Measurements from ENCODE around the gene TMEM126B. TPM values are rescaled to one million over a fixed set of nuclear protein-coding genes. Genes with fewer than 3 reads are reported as not detected.

Gene TMEM126B
- total and polyA plus RNA-seq, 2 of the 13 experiments (the other 11 are each of a cell fraction or from before 2014, with no cell fraction given), result 33.6 to 54.8 TPM

GRCh38 chr11:85643191-85643614, 14.8 kb downstream of the TMEM126B start:
- ChIA-PET POLR2A (no interaction called here), CTCF (ENCODE audit: low intra/inter-chr PET ratio, low total read pairs) (no interaction called here)
- Histone ChIP-seq H4K20me1 (ENCODE audit: insufficient read depth, low read length) (no peaks in the 10 kb centered on the region), H3K4me1 (ENCODE audit: insufficient read depth, low read length) (peaks cover 5% of the 10 kb centered on the region), H3K4me2 (ENCODE audit: low read depth, low read length) (no peak overlapping the region), H3K9me3 (ENCODE audit: low read length) (no peaks in the 10 kb centered on the region), H3K27ac (ENCODE audit: extremely low read length, insufficient read depth, low read length) (no peak overlapping the region), H3K36me3 (replicated peaks in 1 of 2; ENCODE audit: control insufficient read depth in 1 of 2, insufficient read depth in 2 of 2, low read length in 2 of 2) (no peaks in the 10 kb centered on the region), H3K27me3 (ENCODE audit: control insufficient read depth in 1 of 2, insufficient read depth in 2 of 2, low read length in 2 of 2) (no peaks in the 10 kb centered on the region; a peak in 1 of 5 replicates), H3K79me2 (ENCODE audit: insufficient read depth, low read length) (peaks cover 2% of the 10 kb centered on the region), H3K4me3 (replicated peaks in 1 of 3; ENCODE audit: insufficient read depth in 1 of 3, low read depth in 2 of 3, low read length in 3 of 3) (no peak overlapping the region), H2AFZ (ENCODE audit: low read length) (no peak overlapping the region), H3K9ac (ENCODE audit: insufficient read depth, low read depth, low read length) (no peak overlapping the region)
- in situ Hi-C loops (cut with HindIII; ENCODE audit: extremely low pct_ligation_motif_present, low pct_unique_long_range_greater_than_20kb) (loop anchor here (25.0 kb wide), 1 partner anchor 619 kb away; no protein-coding TSS in a partner anchor), intact Hi-C loops (cut with micrococcal nuclease; ENCODE audit: unreplicated experiment) (no loop called here)
- BruUV-seq (replicated peaks), result no TSS peak
- TF ChIP-seq SIN3A (IDR thresholded peaks at IDR 0.05; ENCODE audit: borderline replicate concordance, low read depth, low read length), result no peak
- TF ChIP-seq NKX3-1 (CRISPR knock-in tag; IDR thresholded peaks at IDR 0.05), result no peak
- TF ChIP-seq ZNF644 (CRISPR knock-in tag; IDR thresholded peaks at IDR 0.05; ENCODE audit: low read depth), result no peak
- TF ChIP-seq HNRNPUL1 (IDR thresholded peaks at IDR 0.05; ENCODE audit: low read depth, low read length), result no peak
- TF ChIP-seq ZNF691 (CRISPR knock-in tag; IDR thresholded peaks at IDR 0.05; ENCODE audit: borderline replicate concordance, low read depth), result no peak
- TF ChIP-seq PAWR (CRISPR knock-in tag; IDR thresholded peaks at IDR 0.05; ENCODE audit: borderline replicate concordance), result no peak
- no peak for TF ChIP-seq STAG1 (CRISPR knock-in tag; IDR thresholded peaks at IDR 0.05)
- no peak for TF ChIP-seq SSRP1 (CRISPR knock-in tag; IDR thresholded peaks at IDR 0.05)
- no peak for TF ChIP-seq ZNF556 (CRISPR knock-in tag; IDR thresholded peaks at IDR 0.05; ENCODE audit: borderline replicate concordance)
- no peak for TF ChIP-seq MEIS1 (CRISPR knock-in tag; IDR thresholded peaks at IDR 0.05; ENCODE audit: borderline replicate concordance)
- DNase-seq (ENCODE audit: low spot score) (no peak), FAIRE-seq (no peak), ATAC-seq (no peak)
- 45% methylated on average over 2 of the region's 2 CpGs for WGBS (ENCODE audit: low lambda C conversion rate)
